GM18951 (cell line): Measurements from ENCODE around the gene MPV17L2.

ENCODE experiments used
- POLR2A ChIP-seq: IDR thresholded peaks from 4 replicates; pipeline ENCODE4 v1.6.1; 2011; ENCODE audit warnings: mild to moderate bottlenecking; ENCODE audit not compliant: insufficient read length, insufficient read depth; ENCODE audit errors: extremely low read depth
- in situ Hi-C: fragments of 300-500 bp; cut with MboI; formaldehyde crosslinking; loops from one replicate; pipeline ENCODE4 v1.12.0; 2022; ENCODE audit warnings: low sequenced_read_pairs, mixed read lengths, inconsistent platforms; ENCODE audit not compliant: unreplicated experiment

The MPV17L2 gene

GRCh38 chr19:18190278-18190677 lies 2.7 kb upstream of the MPV17L2 start:
- TF ChIP-seq POLR2A, result no peak
- in situ Hi-C loops, result no loop called here

- TF ChIP-seq POLR2A, result no peak
Measured at GRCh38 chr19:18191640-18192062, 1.4 kb upstream of the MPV17L2 start.

GRCh38 chr19:18193388-18194180 lies 566 bp downstream of the MPV17L2 start:
- in situ Hi-C loops, result no loop called here
- no peak for TF ChIP-seq POLR2A

More at GRCh38 chr19:18191640-18192062, 1.4 kb upstream of the MPV17L2 start:
- in situ Hi-C loops, result no loop called here

- in situ Hi-C loops, result no loop called here
- TF ChIP-seq POLR2A, result no peak
Measured at GRCh38 chr19:18194181-18194530, 1.1 kb downstream of the MPV17L2 start.

GRCh38 chr19:18194554-18195238 lies 1.7 kb downstream of the MPV17L2 start:
- in situ Hi-C loops, result no loop called here
- TF ChIP-seq POLR2A, result no peak

GRCh38 chr19:18196511-18196845 lies 3.5 kb downstream of the MPV17L2 start:
- in situ Hi-C loops, result no loop called here
- no peak for TF ChIP-seq POLR2A

- TF ChIP-seq POLR2A, result no peak
- in situ Hi-C loops, result no loop called here
Measured at GRCh38 chr19:18197306-18197705, 4.3 kb downstream of the MPV17L2 start.

- in situ Hi-C loops, result no loop called here
- no peak for TF ChIP-seq POLR2A
Measured at GRCh38 chr19:18197941-18198340, 4.9 kb downstream of the MPV17L2 start.

- TF ChIP-seq POLR2A, result no peak
- in situ Hi-C loops, result no loop called here
Measured at GRCh38 chr19:18198374-18198773, 5.4 kb downstream of the MPV17L2 start.

- in situ Hi-C loops, result no loop called here
- no peak for TF ChIP-seq POLR2A
Measured at GRCh38 chr19:18202397-18202777, 9.4 kb downstream of the MPV17L2 start.

GRCh38 chr19:18202778-18203407 lies 9.9 kb downstream of the MPV17L2 start:
- no peak for TF ChIP-seq POLR2A
- in situ Hi-C loops, result no loop called here

- no peak for TF ChIP-seq POLR2A
- in situ Hi-C loops, result no loop called here
Measured at GRCh38 chr19:18203408-18203862, 10.4 kb downstream of the MPV17L2 start.

- in situ Hi-C loops, result no loop called here
- TF ChIP-seq POLR2A, result peak; percentile 53
Measured at GRCh38 chr19:18203863-18204393, 10.9 kb downstream of the MPV17L2 start, which contains the start of gene RAB3A. Gene RAB3A (minus strand): TSS chr19:18204042. CDS start chr19:18202740, 1,302 bp downstream.
